ENCODE results near the gene ARSG. TPM values are rescaled to one million over a fixed set of nuclear protein-coding genes. Genes with fewer than 3 reads are reported as not detected.

The ARSG gene
- polyA plus RNA-seq, 4 donors: 0.81 to 1.6 (median 1.3) TPM; not detected in 1

GRCh38 chr17:68382582-68383085, 91.3 kb downstream of the ARSG start:
- Histone ChIP-seq H3K27me3 (ENCODE audit: control insufficient read depth in 3 of 3, insufficient read depth in 3 of 3, low read length in 3 of 3) (no peaks in the 10 kb centered on the region), H3K36me3 (ENCODE audit: control insufficient read depth in 3 of 3, insufficient read depth in 2 of 3, low read depth in 1 of 3, low read length in 3 of 3) (no peaks in the 10 kb centered on the region), H3K4me3 (ENCODE audit: low read depth in 1 of 3, low read length in 3 of 3) (no peak overlapping the region), H3K4me1 (ENCODE audit: control insufficient read depth in 3 of 3, insufficient read depth in 2 of 3, low read depth in 1 of 3, low read length in 2 of 3) (peaks cover 0 to 10% (median 0%) of the 10 kb centered on the region in 3 donors), H3K9me3 (ENCODE audit: control insufficient read depth in 2 of 2, insufficient read depth in 1 of 2, low read depth in 1 of 2, low read length in 1 of 2) (no peaks in the 10 kb centered on the region), H3K27ac (ENCODE audit: low read depth in 1 of 3, low read length in 2 of 3) (no peak overlapping the region)
- 93 to 97% (median 94%) methylated on average over 3 of the region's 3 CpGs for WGBS, 3 donors
- DNase-seq (no peak), FAIRE-seq (no peak)

- Histone ChIP-seq H3K4me1 (ENCODE audit: control insufficient read depth in 3 of 3, insufficient read depth in 2 of 3, low read depth in 1 of 3, low read length in 2 of 3) (peaks cover 0 to 10% (median 0%) of the 10 kb centered on the region in 3 donors), H3K27ac (ENCODE audit: low read depth in 1 of 3, low read length in 2 of 3) (peak overlapping the region in 1 of 3 donors; percentile 78), H3K36me3 (ENCODE audit: control insufficient read depth in 3 of 3, insufficient read depth in 2 of 3, low read depth in 1 of 3, low read length in 3 of 3) (no peaks in the 10 kb centered on the region), H3K4me3 (ENCODE audit: low read depth in 1 of 3, low read length in 3 of 3) (no peak overlapping the region), H3K27me3 (ENCODE audit: control insufficient read depth in 3 of 3, insufficient read depth in 3 of 3, low read length in 3 of 3) (no peaks in the 10 kb centered on the region), H3K9me3 (ENCODE audit: control insufficient read depth in 2 of 2, insufficient read depth in 1 of 2, low read depth in 1 of 2, low read length in 1 of 2) (no peaks in the 10 kb centered on the region)
- FAIRE-seq (no peak), DNase-seq (no peak)
- WGBS, 3 donors: 70 to 79% (median 76%) methylated on average over 4 of the region's 4 CpGs
These were observed 91.8 kb downstream of the ARSG start for GRCh38 chr17:68383120-68383442.

GRCh38 chr17:68383443-68384321, 92.4 kb downstream of the ARSG start:
- H3K4me1 ChIP-seq (ENCODE audit: control insufficient read depth in 3 of 3, insufficient read depth in 2 of 3, low read depth in 1 of 3, low read length in 2 of 3): peaks cover 0 to 10% (median 0%) of the 10 kb centered on the region in 3 donors
- H3K9me3 ChIP-seq (ENCODE audit: control insufficient read depth in 2 of 2, insufficient read depth in 1 of 2, low read depth in 1 of 2, low read length in 1 of 2): no peaks in the 10 kb centered on the region
- no peak overlapping the region for H3K4me3 ChIP-seq (ENCODE audit: low read depth in 1 of 3, low read length in 3 of 3)
- 39 to 45% (median 42%) methylated on average over 16 of the region's 16 CpGs for WGBS, 3 donors
- H3K36me3 ChIP-seq (ENCODE audit: control insufficient read depth in 3 of 3, insufficient read depth in 2 of 3, low read depth in 1 of 3, low read length in 3 of 3): no peaks in the 10 kb centered on the region
- no peak for FAIRE-seq
- H3K27me3 ChIP-seq (ENCODE audit: control insufficient read depth in 3 of 3, insufficient read depth in 3 of 3, low read length in 3 of 3): no peaks in the 10 kb centered on the region
- peak overlapping the region in 1 of 3 donors; percentile 78 for H3K27ac ChIP-seq (ENCODE audit: low read depth in 1 of 3, low read length in 2 of 3)
- DNase-seq: peak; percentile 56 to 62

- WGBS, 3 donors: 86 to 94% (median 87%) methylated on average over 1 of the region's 1 CpG
- no peak for DNase-seq
These were observed 93.2 kb downstream of the ARSG start for GRCh38 chr17:68384471-68384870.

GRCh38 chr17:68384941-68385340, 93.6 kb downstream of the ARSG start:
- H3K36me3 ChIP-seq (ENCODE audit: control insufficient read depth in 3 of 3, insufficient read depth in 2 of 3, low read depth in 1 of 3, low read length in 3 of 3): no peaks in the 10 kb centered on the region
- 83 to 93% (median 83%) methylated on average over 4 of the region's 4 CpGs for WGBS, 3 donors
- no peak for FAIRE-seq
- H3K27me3 ChIP-seq (ENCODE audit: control insufficient read depth in 3 of 3, insufficient read depth in 3 of 3, low read length in 3 of 3): no peaks in the 10 kb centered on the region
- no peak overlapping the region for H3K4me3 ChIP-seq (ENCODE audit: low read depth in 1 of 3, low read length in 3 of 3)
- DNase-seq: no peak
- no peaks in the 10 kb centered on the region for H3K9me3 ChIP-seq (ENCODE audit: control insufficient read depth in 2 of 2, insufficient read depth in 1 of 2, low read depth in 1 of 2, low read length in 1 of 2)
- peaks cover 0 to 10% (median 0%) of the 10 kb centered on the region in 3 donors for H3K4me1 ChIP-seq (ENCODE audit: control insufficient read depth in 3 of 3, insufficient read depth in 2 of 3, low read depth in 1 of 3, low read length in 2 of 3)
- no peak overlapping the region for H3K27ac ChIP-seq (ENCODE audit: low read depth in 1 of 3, low read length in 2 of 3)

More at GRCh38 chr17:68384471-68384870, 93.2 kb downstream of the ARSG start:
- no peak overlapping the region for H3K4me3 ChIP-seq (ENCODE audit: low read depth in 1 of 3, low read length in 3 of 3)
- H3K4me1 ChIP-seq (ENCODE audit: control insufficient read depth in 3 of 3, insufficient read depth in 2 of 3, low read depth in 1 of 3, low read length in 2 of 3): peaks cover 0 to 10% (median 0%) of the 10 kb centered on the region in 3 donors
- H3K27me3 ChIP-seq (ENCODE audit: control insufficient read depth in 3 of 3, insufficient read depth in 3 of 3, low read length in 3 of 3): no peaks in the 10 kb centered on the region
- no peak for FAIRE-seq
- H3K9me3 ChIP-seq (ENCODE audit: control insufficient read depth in 2 of 2, insufficient read depth in 1 of 2, low read depth in 1 of 2, low read length in 1 of 2): no peaks in the 10 kb centered on the region
- no peak overlapping the region for H3K27ac ChIP-seq (ENCODE audit: low read depth in 1 of 3, low read length in 2 of 3)
- no peaks in the 10 kb centered on the region for H3K36me3 ChIP-seq (ENCODE audit: control insufficient read depth in 3 of 3, insufficient read depth in 2 of 3, low read depth in 1 of 3, low read length in 3 of 3)

GRCh38 chr17:68385490-68386215, 94.4 kb downstream of the ARSG start:
- Histone ChIP-seq H3K36me3 (ENCODE audit: control insufficient read depth in 3 of 3, insufficient read depth in 2 of 3, low read depth in 1 of 3, low read length in 3 of 3) (no peaks in the 10 kb centered on the region), H3K4me1 (ENCODE audit: control insufficient read depth in 3 of 3, insufficient read depth in 2 of 3, low read depth in 1 of 3, low read length in 2 of 3) (peaks cover 0 to 8% (median 0%) of the 10 kb centered on the region in 3 donors), H3K4me3 (ENCODE audit: low read depth in 1 of 3, low read length in 3 of 3) (no peak overlapping the region), H3K9me3 (ENCODE audit: control insufficient read depth in 2 of 2, insufficient read depth in 1 of 2, low read depth in 1 of 2, low read length in 1 of 2) (no peaks in the 10 kb centered on the region), H3K27me3 (ENCODE audit: control insufficient read depth in 3 of 3, insufficient read depth in 3 of 3, low read length in 3 of 3) (no peaks in the 10 kb centered on the region), H3K27ac (ENCODE audit: low read depth in 1 of 3, low read length in 2 of 3) (no peak overlapping the region)
- FAIRE-seq (no peak), DNase-seq (no peak)
- 81 to 90% (median 85%) methylated on average over 7 to 8 of the region's 8 CpGs for WGBS, 3 donors

GRCh38 chr17:68387435-68388218, 96.3 kb downstream of the ARSG start:
- FAIRE-seq: no peak
- no peak for DNase-seq
- Histone ChIP-seq H3K4me1 (ENCODE audit: control insufficient read depth in 3 of 3, insufficient read depth in 2 of 3, low read depth in 1 of 3, low read length in 2 of 3) (peaks cover 0 to 7% (median 0%) of the 10 kb centered on the region in 3 donors), H3K27ac (ENCODE audit: low read depth in 1 of 3, low read length in 2 of 3) (no peak overlapping the region), H3K27me3 (ENCODE audit: control insufficient read depth in 3 of 3, insufficient read depth in 3 of 3, low read length in 3 of 3) (no peaks in the 10 kb centered on the region), H3K9me3 (ENCODE audit: control insufficient read depth in 2 of 2, insufficient read depth in 1 of 2, low read depth in 1 of 2, low read length in 1 of 2) (no peaks in the 10 kb centered on the region), H3K36me3 (ENCODE audit: control insufficient read depth in 3 of 3, insufficient read depth in 2 of 3, low read depth in 1 of 3, low read length in 3 of 3) (no peaks in the 10 kb centered on the region), H3K4me3 (ENCODE audit: low read depth in 1 of 3, low read length in 3 of 3) (no peak overlapping the region)
- WGBS, 3 donors: 82 to 92% (median 89%) methylated on average over 6 of the region's 6 CpGs

GRCh38 chr17:68389041-68389440, 97.7 kb downstream of the ARSG start:
- no peak overlapping the region for H3K27ac ChIP-seq (ENCODE audit: low read depth in 1 of 3, low read length in 2 of 3)
- no peak overlapping the region for H3K4me3 ChIP-seq (ENCODE audit: low read depth in 1 of 3, low read length in 3 of 3)
- no peak for DNase-seq
- no peaks in the 10 kb centered on the region for H3K9me3 ChIP-seq (ENCODE audit: control insufficient read depth in 2 of 2, insufficient read depth in 1 of 2, low read depth in 1 of 2, low read length in 1 of 2)
- 69 to 78% (median 74%) methylated on average over 7 of the region's 7 CpGs for WGBS, 3 donors
- H3K27me3 ChIP-seq (ENCODE audit: control insufficient read depth in 3 of 3, insufficient read depth in 3 of 3, low read length in 3 of 3): no peaks in the 10 kb centered on the region
- H3K4me1 ChIP-seq (ENCODE audit: control insufficient read depth in 3 of 3, insufficient read depth in 2 of 3, low read depth in 1 of 3, low read length in 2 of 3): no peaks in the 10 kb centered on the region
- FAIRE-seq: no peak
- H3K36me3 ChIP-seq (ENCODE audit: control insufficient read depth in 3 of 3, insufficient read depth in 2 of 3, low read depth in 1 of 3, low read length in 3 of 3): no peaks in the 10 kb centered on the region

All from small intestine (tissue), 7 donors.